HG02642 (cell line): ENCODE results near the gene TCF4.

Experiments
- ATAC-seq: cut with Tn5 transposase; IDR thresholded peaks from one replicate; pipeline ENCODE4 v1.9.1; 2021; ENCODE audit warnings: mild to moderate bottlenecking; ENCODE audit not compliant: unreplicated experiment, poor library complexity

The TCF4 gene

GRCh38 chr18:55316486-55317184 is 271.4 kb downstream of the TCF4 start:
- ATAC-seq: no peak

DNA sequence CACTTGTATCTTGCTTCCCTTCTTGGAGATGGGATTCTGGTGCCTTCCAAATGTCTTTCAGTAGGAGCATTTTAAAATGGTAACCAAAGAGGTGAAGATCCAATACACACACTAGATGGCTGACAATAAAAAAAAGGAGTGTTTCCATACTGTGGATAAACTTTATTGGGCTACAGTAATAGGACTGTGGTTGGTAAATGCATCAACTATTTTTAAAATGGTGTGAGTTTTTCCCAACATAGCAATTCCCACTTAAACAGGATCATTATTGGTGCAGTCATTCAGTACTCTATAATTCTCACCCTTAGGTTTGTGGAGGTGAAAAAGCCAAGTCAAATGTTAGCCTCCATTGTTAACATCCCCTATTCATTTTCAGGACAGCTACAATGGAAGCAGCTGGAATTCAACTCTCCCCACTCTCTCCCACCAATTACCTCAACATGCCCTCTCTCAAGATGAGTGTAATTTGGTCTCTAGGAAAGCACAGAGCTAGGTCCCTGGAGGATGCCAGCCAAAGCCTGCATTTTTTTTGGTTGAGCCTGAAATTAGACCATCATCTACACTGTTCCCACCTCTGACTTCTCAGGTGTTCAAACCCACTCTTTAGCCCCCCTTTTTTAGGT is 273.3 kb downstream of the TCF4 start:
- no peak for ATAC-seq

GRCh38 chr18:55314031-55314430 is 274.0 kb downstream of the TCF4 start:
- ATAC-seq: no peak

DNA sequence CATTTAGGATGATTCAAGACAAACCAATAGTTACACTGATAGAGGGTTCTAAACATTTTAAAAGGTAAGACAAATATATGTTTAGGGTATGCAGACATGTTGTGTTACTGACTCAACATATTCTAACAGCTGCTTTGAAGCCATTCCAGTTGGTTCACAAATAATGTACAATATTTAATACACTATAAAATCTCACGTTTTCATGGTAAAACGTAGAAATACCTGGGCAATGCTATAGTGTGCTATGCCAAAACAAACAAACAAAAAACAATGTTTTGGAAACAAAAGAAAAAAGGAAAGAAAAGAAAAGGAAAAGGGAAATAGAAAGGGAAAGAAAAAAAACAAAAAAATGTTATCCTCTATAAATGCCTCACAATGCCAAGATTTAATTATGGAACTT is 277.1 kb downstream of the TCF4 start:
- ATAC-seq: no peak

DNA sequence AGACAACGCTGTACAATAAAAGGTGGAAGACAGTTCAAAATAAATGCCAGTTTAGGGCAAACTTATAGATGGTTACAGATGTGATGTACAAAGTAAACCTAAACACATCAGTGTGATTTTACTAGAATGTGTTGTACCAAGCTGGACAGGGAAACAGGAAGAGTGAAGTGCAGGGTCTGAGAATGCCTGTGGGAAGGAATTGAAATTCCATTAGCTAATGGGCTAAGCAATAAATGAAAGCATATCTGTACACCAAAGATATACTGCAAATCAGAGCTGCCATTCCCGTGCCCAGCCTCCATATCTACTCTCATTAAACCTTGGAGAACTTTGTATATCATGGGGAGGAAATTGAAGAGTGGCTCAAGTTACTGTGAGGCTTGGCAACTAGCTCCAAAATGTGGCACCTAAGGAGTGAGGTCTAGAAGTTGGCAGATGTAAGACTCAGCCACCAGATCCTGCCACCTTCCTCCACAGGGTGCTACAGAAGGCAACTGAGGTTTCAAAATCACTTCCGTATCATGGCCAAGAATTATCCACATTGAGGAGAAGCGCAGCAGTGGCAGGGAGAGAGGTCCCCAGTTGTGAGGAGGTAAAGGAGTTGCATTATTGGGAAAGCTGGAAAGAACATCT is 277.8 kb downstream of the TCF4 start:
- no peak for ATAC-seq

DNA sequence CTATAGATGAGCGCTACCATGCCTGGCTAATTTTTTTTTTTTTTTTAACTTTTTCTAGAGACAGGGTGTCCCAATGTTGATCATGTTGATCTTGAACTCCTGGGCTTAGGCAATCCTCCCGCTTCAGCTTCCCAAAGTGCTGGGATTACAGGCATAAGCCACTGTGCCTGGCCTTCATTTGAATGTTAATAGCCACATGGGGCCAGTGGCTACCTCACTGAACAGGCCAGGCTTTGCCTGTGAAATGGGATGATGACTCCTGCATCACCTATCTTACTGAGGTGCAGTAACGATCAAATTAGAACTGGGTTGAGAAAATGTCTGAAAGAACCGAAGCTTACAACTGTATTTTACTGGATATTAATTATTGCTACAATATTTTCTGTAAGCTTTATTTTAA is 278.7 kb downstream of the TCF4 start:
- no peak for ATAC-seq

- ATAC-seq: no peak
Observed at GRCh38 chr18:55307505-55307904, 280.5 kb downstream of the TCF4 start.

- no peak for ATAC-seq
Observed at GRCh38 chr18:55306359-55307024, 281.5 kb downstream of the TCF4 start.

GRCh38 chr18:55302167-55302833 is 285.7 kb downstream of the TCF4 start:
- ATAC-seq: no peak

DNA sequence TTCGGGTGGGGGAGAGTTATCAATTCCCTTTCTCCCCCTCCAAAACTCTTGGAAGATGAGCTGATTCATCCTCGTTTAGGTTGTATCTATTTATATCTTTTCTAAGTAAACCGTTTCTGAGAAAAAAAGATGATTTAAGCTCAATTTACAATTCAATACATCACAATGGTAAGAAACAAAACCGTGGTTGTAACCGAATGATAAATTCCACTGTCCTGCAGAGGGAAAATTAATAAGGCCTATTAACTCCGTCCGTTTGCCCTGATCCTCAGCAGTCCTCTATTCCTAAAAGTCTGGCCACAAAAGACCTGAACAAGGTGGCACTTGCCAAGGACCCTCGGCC is 286.2 kb downstream of the TCF4 start:
- no peak for ATAC-seq

DNA sequence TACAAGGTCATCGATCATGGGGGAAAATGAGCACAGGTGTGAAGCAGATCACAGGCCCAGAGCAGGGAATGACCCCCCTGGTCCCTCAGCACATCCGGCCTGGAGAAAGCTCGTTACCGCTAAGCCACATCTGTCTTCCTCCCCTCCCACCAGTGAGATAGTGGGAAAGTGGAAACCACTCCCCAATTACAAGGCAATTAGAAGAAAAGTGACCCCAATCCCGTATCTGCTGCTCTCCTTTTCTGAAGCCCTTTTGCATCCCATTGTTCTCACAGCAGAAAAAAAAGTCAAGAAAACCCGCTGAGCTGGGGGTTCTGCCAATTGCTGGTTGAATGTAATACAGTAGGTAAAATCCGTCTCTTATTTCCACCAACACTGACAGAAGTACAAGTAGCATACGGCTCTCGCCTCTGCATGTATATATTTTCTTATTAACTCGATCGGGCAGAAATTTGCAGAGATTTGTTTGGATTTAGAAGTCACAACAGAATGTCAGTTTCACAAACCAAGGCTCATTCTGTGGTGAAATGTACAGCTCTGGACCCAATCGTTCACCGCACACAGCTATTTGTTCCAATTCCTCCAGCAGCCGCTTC is 287.0 kb downstream of the TCF4 start:
- no peak for ATAC-seq

DNA sequence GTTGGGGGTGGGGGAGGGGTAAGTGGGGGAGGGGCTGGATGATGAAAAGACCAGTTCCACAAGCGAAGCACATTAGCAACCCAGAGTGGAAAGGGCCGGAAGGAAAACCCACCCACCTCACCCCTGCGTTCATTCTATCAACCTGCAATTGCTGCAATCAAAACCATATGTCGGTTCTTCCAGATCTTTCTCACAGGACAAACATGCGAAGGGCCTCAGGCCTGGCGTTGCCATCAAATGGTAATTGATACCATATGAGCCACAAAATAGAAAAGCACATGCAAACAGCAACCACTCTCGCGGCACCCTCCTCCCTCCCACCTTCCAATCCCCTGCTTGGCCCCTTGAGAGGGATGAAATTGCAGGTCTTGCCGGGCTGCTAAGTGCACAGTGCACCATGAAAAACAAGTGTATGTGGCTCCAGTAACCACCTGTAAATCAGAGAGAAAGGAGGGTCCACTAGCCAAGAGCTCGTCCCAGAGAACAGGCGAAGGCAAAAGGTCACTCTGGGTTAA is 287.5 kb downstream of the TCF4 start:
- ATAC-seq: no peak

- ATAC-seq: no peak
Observed at GRCh38 chr18:55296778-55297177, 291.2 kb downstream of the TCF4 start.

GRCh38 chr18:55296115-55296514 is 291.9 kb downstream of the TCF4 start:
- no peak for ATAC-seq

GRCh38 chr18:55290898-55291297 is 297.1 kb downstream of the TCF4 start:
- ATAC-seq: no peak

DNA sequence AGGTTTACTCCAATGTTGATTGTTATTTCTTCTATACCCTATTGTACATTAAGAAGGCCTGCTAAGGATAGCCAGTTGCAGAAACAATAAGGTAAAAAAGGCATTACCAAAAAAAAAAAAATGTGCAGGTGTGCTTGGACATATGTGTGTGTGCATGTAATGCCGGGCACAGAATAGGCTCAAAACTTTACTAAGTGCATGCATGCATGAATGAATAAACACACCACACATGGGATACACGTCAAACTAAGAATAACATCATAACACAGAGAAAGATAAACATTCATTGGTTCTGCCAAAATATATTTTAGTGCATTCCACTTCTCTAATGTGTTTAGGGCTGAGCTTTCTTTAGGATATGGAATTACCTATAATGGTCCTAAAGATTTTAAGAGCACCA is 298.2 kb downstream of the TCF4 start:
- no peak for ATAC-seq

GRCh38 chr18:55289048-55289447 is 298.9 kb downstream of the TCF4 start:
- ATAC-seq: no peak

- ATAC-seq: no peak
Observed at GRCh38 chr18:55287935-55288868, 299.8 kb downstream of the TCF4 start.

GRCh38 chr18:55287149-55287806 is 300.7 kb downstream of the TCF4 start:
- ATAC-seq: no peak
